ENCODE data around the gene CTNNA2. TPM values are rescaled to one million over a fixed set of nuclear protein-coding genes. Genes with fewer than 3 reads are reported as not detected.

CTNNA2 gene
- total RNA-seq, 4 donors from 2014 or later: 0.40 to 1.7 (median 1.5) TPM; not detected in 1

GRCh38 chr2:80292474-80292873, 779.6 kb downstream of the CTNNA2 start:
- Histone ChIP-seq H3K27ac (no peak overlapping the region), H3K27me3 (no peaks in the 10 kb centered on the region), H3K9me3 (no peaks in the 10 kb centered on the region), H3K4me3 (no peak overlapping the region), H3K36me3 (no peaks in the 10 kb centered on the region), H3K4me1 (peaks cover 0 to 3% (median 0%) of the 10 kb centered on the region in 4 donors)
- intact Hi-C loops (cut with DNase I; ENCODE audit: low total_unique reads) (no loop called here), in situ Hi-C loops (cut with MboI; ENCODE audit: low pct_ligation_motif_present in 1 of 4, low pct_unique_long_range_greater_than_20kb in 1 of 4, low sequenced_read_pairs in 3 of 4) (no loop called here)
- 43 to 69% methylated on average over 2 to 3 of the region's 3 CpGs for WGBS, 2 donors (ENCODE audit: low coverage in 1 of 2)
- no peak for DNase-seq
- TF ChIP-seq EP300 (IDR thresholded peaks at IDR 0.05; ENCODE audit: low read depth): no peak
- TF ChIP-seq POLR2A (IDR thresholded peaks at IDR 0.05): no peak
- no peak for TF ChIP-seq CTCF (IDR thresholded peaks at IDR 0.05)
- TF ChIP-seq POLR2AphosphoS5 (IDR thresholded peaks at IDR 0.05): no peak

- TF ChIP-seq POLR2A (IDR thresholded peaks at IDR 0.05): no peak
- TF ChIP-seq EP300 (IDR thresholded peaks at IDR 0.05; ENCODE audit: low read depth): no peak
- no peak for TF ChIP-seq CTCF (IDR thresholded peaks at IDR 0.05)
- no peak for TF ChIP-seq POLR2AphosphoS5 (IDR thresholded peaks at IDR 0.05)
- H3K36me3 ChIP-seq: no peaks in the 10 kb centered on the region
- no peaks in the 10 kb centered on the region for H3K9me3 ChIP-seq
- in situ Hi-C loops (cut with MboI; ENCODE audit: low pct_ligation_motif_present in 1 of 4, low pct_unique_long_range_greater_than_20kb in 1 of 4, low sequenced_read_pairs in 3 of 4) (no loop called here), intact Hi-C loops (cut with DNase I; ENCODE audit: low total_unique reads) (no loop called here)
- no peak overlapping the region for H3K27ac ChIP-seq
- no peak overlapping the region for H3K4me3 ChIP-seq
- H3K4me1 ChIP-seq: peaks cover 0 to 3% (median 0%) of the 10 kb centered on the region in 4 donors
- no peaks in the 10 kb centered on the region for H3K27me3 ChIP-seq
- no peak for DNase-seq
Observed at GRCh38 chr2:80293039-80293438, 780.2 kb downstream of the CTNNA2 start.

GRCh38 chr2:80298954-80299353, 786.1 kb downstream of the CTNNA2 start:
- intact Hi-C loops (cut with DNase I; ENCODE audit: low total_unique reads): no loop called here
- TF ChIP-seq CTCF (IDR thresholded peaks at IDR 0.05) (no peak), POLR2AphosphoS5 (IDR thresholded peaks at IDR 0.05) (no peak), EP300 (IDR thresholded peaks at IDR 0.05; ENCODE audit: low read depth) (no peak), POLR2A (IDR thresholded peaks at IDR 0.05) (no peak)
- H3K27me3 ChIP-seq: peaks cover 41% of the 10 kb centered on the region
- H3K4me3 ChIP-seq: no peak overlapping the region
- 67 to 74% methylated on average over 3 of the region's 3 CpGs for WGBS, 2 donors (ENCODE audit: low coverage in 1 of 2)
- H3K27ac ChIP-seq: no peak overlapping the region
- no peak for DNase-seq
- in situ Hi-C loops (cut with MboI; ENCODE audit: low pct_ligation_motif_present in 1 of 4, low pct_unique_long_range_greater_than_20kb in 1 of 4, low sequenced_read_pairs in 3 of 4): no loop called here
- H3K4me1 ChIP-seq: peaks cover 0 to 18% (median 9%) of the 10 kb centered on the region in 4 donors
- no peaks in the 10 kb centered on the region for H3K36me3 ChIP-seq
- H3K9me3 ChIP-seq: no peaks in the 10 kb centered on the region

- intact Hi-C loops (cut with DNase I; ENCODE audit: low total_unique reads) (no loop called here), in situ Hi-C loops (cut with MboI; ENCODE audit: low pct_ligation_motif_present in 1 of 4, low pct_unique_long_range_greater_than_20kb in 1 of 4, low sequenced_read_pairs in 3 of 4) (no loop called here)
- H3K4me3 ChIP-seq: no peak overlapping the region
- DNase-seq: no peak
- no peaks in the 10 kb centered on the region for H3K36me3 ChIP-seq
- H3K27me3 ChIP-seq: peaks cover 48% of the 10 kb centered on the region
- 56 to 62% methylated on average over 1 to 5 of the region's 5 CpGs for WGBS, 2 donors (ENCODE audit: low coverage in 1 of 2)
- peaks cover 0 to 19% (median 13%) of the 10 kb centered on the region in 4 donors for H3K4me1 ChIP-seq
- no peaks in the 10 kb centered on the region for H3K9me3 ChIP-seq
- H3K27ac ChIP-seq: no peak overlapping the region
- TF ChIP-seq POLR2A (IDR thresholded peaks at IDR 0.05) (no peak), CTCF (IDR thresholded peaks at IDR 0.05) (no peak), EP300 (IDR thresholded peaks at IDR 0.05; ENCODE audit: low read depth) (no peak), POLR2AphosphoS5 (IDR thresholded peaks at IDR 0.05) (no peak)
Observed at GRCh38 chr2:80299661-80300060, 786.8 kb downstream of the CTNNA2 start.

Data from transverse colon (tissue), 4 donors.